GM21528 (cell line): ENCODE data around the gene GPRC5C.
A peak's percentile ranks its signal among the peaks of the same experiment; 100 is the strongest.
"Not testable (repeated sequence)": the region's sequence is repeated elsewhere in the genome, so short reads cannot be mapped to it uniquely, and the experiment has no call there.

Experiments used
- ATAC-seq: cut with Tn5 transposase; IDR thresholded peaks from one replicate; pipeline ENCODE4 v1.9.1; 2021; ENCODE audit warnings: mild to moderate bottlenecking, moderate library complexity; ENCODE audit not compliant: unreplicated experiment, low FRiP score

Gene GPRC5C

GRCh38 chr17:74466111-74466827 lies 34.4 kb downstream of the GPRC5C start, which contains the start of gene CD300A:
Gene CD300A, plus strand, starts transcription at chr17:74466634. Its CDS starts 70 bp downstream, at chr17:74466704.
- ATAC-seq, result no peak

GRCh38 chr17:74466828-74467184 lies 34.9 kb downstream of the GPRC5C start:
- ATAC-seq, result no peak

GRCh38 chr17:74467221-74467951 lies 35.5 kb downstream of the GPRC5C start:
- ATAC-seq, result peak; percentile 53

- ATAC-seq, result no peak
Observed at GRCh38 chr17:74471341-74471740, 39.5 kb downstream of the GPRC5C start.

- no peak for ATAC-seq
Observed at GRCh38 chr17:74472890-74473289, 41.0 kb downstream of the GPRC5C start.

- no peak for ATAC-seq
Observed at GRCh38 chr17:74473294-74473693, 41.4 kb downstream of the GPRC5C start.

GRCh38 chr17:74474043-74474792 lies 42.3 kb downstream of the GPRC5C start:
- no peak for ATAC-seq

GRCh38 chr17:74475189-74475588 lies 43.3 kb downstream of the GPRC5C start:
- no peak for ATAC-seq

- ATAC-seq, result no peak
Observed at GRCh38 chr17:74477411-74477810, 45.5 kb downstream of the GPRC5C start.

GRCh38 chr17:74478420-74479100 lies 46.7 kb downstream of the GPRC5C start:
- no peak for ATAC-seq

GRCh38 chr17:74480290-74480689 lies 48.4 kb downstream of the GPRC5C start:
- no peak for ATAC-seq

- no peak for ATAC-seq
Observed at GRCh38 chr17:74481621-74482020, 49.7 kb downstream of the GPRC5C start.

GRCh38 chr17:74484066-74484465 lies 52.2 kb downstream of the GPRC5C start:
- no peak for ATAC-seq

GRCh38 chr17:74485022-74485743 lies 53.3 kb downstream of the GPRC5C start:
- no peak for ATAC-seq

GRCh38 chr17:74485841-74486240 lies 54.0 kb downstream of the GPRC5C start:
- no peak for ATAC-seq

- ATAC-seq, result not testable (repeated sequence)
Observed at GRCh38 chr17:74488276-74488675, 56.4 kb downstream of the GPRC5C start.

- ATAC-seq, result no peak
Observed at GRCh38 chr17:74490716-74491115, 58.8 kb downstream of the GPRC5C start.

- ATAC-seq, result no peak
Observed at GRCh38 chr17:74491626-74492025, 59.7 kb downstream of the GPRC5C start.

GRCh38 chr17:74493331-74493833 lies 61.5 kb downstream of the GPRC5C start:
- no peak for ATAC-seq
